Central memory CD4-positive, alpha-beta T cell (primary cell): ENCODE measurements around the gene CENPVL3.
"Not testable (repeated sequence)": the region's sequence is repeated elsewhere in the genome, so short reads cannot be mapped to it uniquely, and the experiment has no call there.

Experiments used
- DNase-seq: peaks from one replicate; pipeline ENCODE4 v3.0.0; 2022
- total RNA-seq, 3 experiments: gene quantifications; one replicate each; lab custom pipeline; 2026; lab: John Stamatoyannopoulos, UW

CENPVL3 gene
- 0 to 0.04 (median 0) reads per million in 3 experiments for total RNA-seq

DNA sequence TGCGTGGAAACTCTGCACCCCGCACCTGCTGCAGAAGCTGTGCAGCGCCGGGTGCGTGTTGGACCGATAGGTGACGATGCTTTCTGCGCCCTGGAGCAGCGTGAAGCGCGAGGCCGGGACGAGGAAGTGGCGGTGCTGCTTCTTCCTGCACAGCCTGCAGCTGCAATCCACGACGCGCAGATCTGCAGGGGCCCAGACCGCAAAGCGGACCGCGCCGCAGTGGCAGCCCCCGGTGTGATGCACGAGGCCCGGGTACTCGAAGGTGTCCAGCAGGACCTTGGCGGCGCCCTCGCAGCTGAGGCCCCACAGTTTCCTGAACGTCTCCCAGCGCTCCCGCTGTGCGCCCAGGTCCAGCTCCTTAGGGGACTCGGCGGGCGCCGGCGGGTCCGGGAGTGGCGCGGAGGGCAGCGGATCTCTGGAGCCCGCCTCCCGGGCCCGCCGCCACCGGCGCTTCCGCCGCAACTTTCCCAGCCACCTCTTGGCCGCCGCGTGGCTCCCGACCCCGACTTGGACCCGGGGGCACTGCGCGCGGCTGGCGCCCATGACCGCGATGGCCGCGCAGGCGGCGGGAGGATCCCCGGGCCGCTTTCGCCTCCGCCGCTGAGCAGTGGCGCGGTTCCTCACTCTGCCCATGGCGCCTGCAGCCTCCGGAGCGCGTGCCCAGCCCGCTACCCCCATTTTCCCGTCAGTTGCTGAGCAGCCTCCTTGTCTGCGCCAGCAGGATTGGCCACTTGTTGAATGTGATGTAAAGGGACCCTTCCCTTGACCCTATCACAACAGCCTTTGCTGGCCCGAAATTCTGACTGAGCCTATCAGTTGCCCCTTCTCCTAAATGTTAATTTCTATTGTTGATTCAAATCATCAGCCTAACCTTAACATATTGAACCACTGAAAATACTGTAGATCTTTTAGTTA lies at the start of gene CENPVL3:
CENPVL3 (minus strand) TSS at position 672 of the 915 bp plus-strand sequence; CDS start at position 633, 39 bp downstream.
- DNase-seq, result not testable (repeated sequence)

GRCh38 chrX:51665981-51666380 lies 47.3 kb upstream of the CENPVL3 start:
- no peak for DNase-seq

- DNase-seq, result no peak
These were observed 24.7 kb upstream of the CENPVL3 start for GRCh38 chrX:51643377-51643776.

- DNase-seq, result no peak
These were observed 22.8 kb upstream of the CENPVL3 start for GRCh38 chrX:51641421-51642021.

GRCh38 chrX:51636511-51636910 lies 17.8 kb upstream of the CENPVL3 start:
- not testable (repeated sequence) for DNase-seq

- no peak for DNase-seq
These were observed 4.2 kb downstream of the CENPVL3 start for GRCh38 chrX:51614353-51615012.

DNA sequence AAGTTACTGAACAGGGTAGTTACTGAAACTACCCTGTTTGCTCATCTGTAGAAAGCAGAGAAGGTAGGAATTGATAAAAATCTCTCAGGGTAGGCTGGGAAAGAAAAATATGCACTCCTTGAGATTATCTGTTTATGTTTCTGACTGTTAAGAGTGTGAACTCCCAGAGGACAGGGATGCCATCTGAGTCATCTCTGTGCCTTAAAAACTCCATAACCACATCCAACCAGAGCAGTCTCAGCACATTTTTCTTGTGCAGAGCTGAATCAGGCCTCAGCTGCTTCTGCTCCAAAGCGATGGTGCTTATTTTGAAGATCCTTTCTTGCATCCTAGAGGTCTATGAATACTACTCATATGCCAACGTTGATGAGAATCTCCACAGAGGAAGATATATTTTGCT lies 9.9 kb downstream of the CENPVL3 start:
- no peak for DNase-seq

DNA sequence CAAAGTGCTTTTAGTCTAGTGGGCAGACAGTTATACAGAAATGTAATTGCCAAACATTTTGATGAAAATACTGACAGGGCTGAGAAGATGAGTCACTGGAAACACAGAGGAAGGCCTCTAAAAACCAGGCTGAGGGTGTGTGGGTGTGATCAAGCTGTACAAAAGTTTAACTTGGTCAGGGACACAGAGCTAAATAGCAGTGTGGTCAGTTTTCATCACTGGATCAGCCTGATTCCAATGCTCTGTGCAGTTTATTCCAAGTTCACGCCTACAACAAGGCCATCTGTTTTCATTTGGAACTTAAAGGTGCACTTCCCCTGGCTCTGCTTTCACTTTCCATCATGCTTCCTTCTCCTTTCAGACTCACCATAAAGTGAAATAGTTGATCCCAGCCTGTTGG lies 10.6 kb downstream of the CENPVL3 start:
- no peak for DNase-seq

DNA sequence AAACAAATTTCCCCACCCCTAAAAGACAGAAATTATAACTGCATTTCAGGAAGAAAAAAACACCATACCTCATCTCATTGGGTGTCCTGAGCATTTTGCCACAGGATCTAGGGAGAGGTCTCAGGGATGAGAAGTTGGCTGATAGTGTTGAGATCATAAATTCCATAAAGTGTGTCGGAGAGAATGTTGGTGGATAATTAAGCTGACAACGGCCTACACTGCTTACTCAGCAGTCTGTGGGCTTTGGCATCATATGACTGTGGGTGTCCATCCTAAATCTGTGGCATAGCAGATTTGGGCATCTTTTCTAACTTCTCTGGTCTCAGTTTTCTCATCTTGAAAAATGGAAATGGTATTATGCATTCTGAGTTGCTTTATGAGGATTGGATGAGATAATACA lies 12.3 kb downstream of the CENPVL3 start:
- DNase-seq, result no peak

DNA sequence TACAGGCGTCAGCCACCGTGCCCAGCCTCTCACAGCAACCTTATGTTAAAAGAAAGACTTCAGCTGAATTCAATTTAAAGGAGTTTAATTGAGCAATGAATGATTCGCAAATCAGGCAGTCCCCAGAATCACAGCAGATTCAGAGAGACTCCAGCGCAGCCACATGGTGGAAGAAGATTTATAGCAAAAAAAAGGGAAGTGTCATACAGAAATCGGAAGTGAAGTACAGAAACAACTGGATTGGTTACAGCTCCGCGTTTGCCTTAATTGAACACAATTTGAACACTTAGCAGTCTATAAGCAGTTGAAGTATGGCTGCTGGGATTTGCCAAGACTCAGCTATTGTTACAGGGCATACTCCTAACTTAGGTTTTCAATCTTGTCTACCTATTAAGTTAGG lies 19.8 kb downstream of the CENPVL3 start:
- DNase-seq, result no peak

DNA sequence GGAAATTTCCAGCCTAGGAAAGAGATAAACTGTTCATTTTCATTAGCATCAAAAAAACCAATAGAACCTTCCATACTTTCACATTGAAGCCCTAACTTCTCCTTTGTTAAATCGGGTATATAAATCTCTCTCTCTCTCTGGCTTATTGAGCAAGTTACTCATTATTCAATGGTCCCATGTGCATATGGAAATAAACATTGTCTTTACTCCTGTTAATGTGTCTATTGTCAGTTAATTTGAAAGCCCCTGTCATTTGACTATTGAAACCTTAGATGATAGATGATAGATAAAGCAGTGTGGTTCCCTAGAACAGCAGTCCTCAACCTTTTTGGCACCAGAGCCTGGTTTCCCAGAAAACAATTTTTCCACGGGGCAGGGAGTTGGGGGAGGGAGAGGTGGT lies 46.8 kb downstream of the CENPVL3 start:
- DNase-seq, result no peak

- no peak for DNase-seq
These were observed 49.2 kb downstream of the CENPVL3 start for GRCh38 chrX:51569561-51569960.

GRCh38 chrX:51568586-51568985 lies 50.1 kb downstream of the CENPVL3 start:
- no peak for DNase-seq
